ENCODE measurements around the gene PLD3.

GRCh38 chr19:40376286-40376862 lies 27.9 kb downstream of the PLD3 start:
- TF ChIP-seq EZH2 (IDR thresholded peaks at IDR 0.05; ENCODE audit: borderline replicate concordance, low read depth, low read length, poor library complexity, severe bottlenecking) (no peak), CTCF (conservative IDR thresholded peaks at IDR 0.05; ENCODE audit: low read depth, low read length) (no peak)
